ENCODE results near the gene SMYD3. TPM values are rescaled to one million over a fixed set of nuclear protein-coding genes. Genes with fewer than 3 reads are reported as not detected.

SMYD3 gene
- total RNA-seq, 1 donor from 2014 or later = 35.4 TPM

GRCh38 chr1:246417152-246417812 is 89.8 kb downstream of the SMYD3 start:
- no peak for DNase-seq (ENCODE audit: low spot score)
- peaks cover 8% of the 10 kb centered on the region for H3K36me3 Mint-ChIP-seq (ENCODE audit: low read depth, unreplicated experiment)
- H3K4me3 Mint-ChIP-seq (ENCODE audit: unreplicated experiment) = no peak overlapping the region
- peaks cover under 1% of the 10 kb centered on the region for H3K4me1 Mint-ChIP-seq (ENCODE audit: unreplicated experiment)
- H3K27ac Mint-ChIP-seq (ENCODE audit: unreplicated experiment) = no peak overlapping the region
- no peak for TF ChIP-seq CTCF (IDR thresholded peaks at IDR 0.05; ENCODE audit: unreplicated experiment)
- peaks cover 2% of the 10 kb centered on the region for H3K27me3 Mint-ChIP-seq (ENCODE audit: unreplicated experiment)
- H3K9me3 Mint-ChIP-seq (ENCODE audit: unreplicated experiment) = no peaks in the 10 kb centered on the region

GRCh38 chr1:246416261-246416660 is 90.8 kb downstream of the SMYD3 start:
- no peak overlapping the region for H3K4me3 Mint-ChIP-seq (ENCODE audit: unreplicated experiment)
- no peak for DNase-seq (ENCODE audit: low spot score)

GRCh38 chr1:246415028-246415427 is 92.1 kb downstream of the SMYD3 start:
- Mint-ChIP-seq H3K9me3 (ENCODE audit: unreplicated experiment) (no peaks in the 10 kb centered on the region), H3K4me1 (ENCODE audit: unreplicated experiment) (peaks cover 5% of the 10 kb centered on the region), H3K36me3 (ENCODE audit: low read depth, unreplicated experiment) (peaks cover 8% of the 10 kb centered on the region), H3K27ac (ENCODE audit: unreplicated experiment) (no peak overlapping the region), H3K4me3 (ENCODE audit: unreplicated experiment) (no peak overlapping the region), H3K27me3 (ENCODE audit: unreplicated experiment) (peaks cover 2% of the 10 kb centered on the region)
- no peak for DNase-seq (ENCODE audit: low spot score)
- TF ChIP-seq CTCF (IDR thresholded peaks at IDR 0.05; ENCODE audit: unreplicated experiment) = no peak

More at GRCh38 chr1:246416261-246416660, 90.8 kb downstream of the SMYD3 start:
- H3K36me3 Mint-ChIP-seq (ENCODE audit: low read depth, unreplicated experiment) = peaks cover 8% of the 10 kb centered on the region
- no peaks in the 10 kb centered on the region for H3K9me3 Mint-ChIP-seq (ENCODE audit: unreplicated experiment)
- peaks cover 2% of the 10 kb centered on the region for H3K27me3 Mint-ChIP-seq (ENCODE audit: unreplicated experiment)
- TF ChIP-seq CTCF (IDR thresholded peaks at IDR 0.05; ENCODE audit: unreplicated experiment) = no peak
- peaks cover 5% of the 10 kb centered on the region for H3K4me1 Mint-ChIP-seq (ENCODE audit: unreplicated experiment)
- H3K27ac Mint-ChIP-seq (ENCODE audit: unreplicated experiment) = no peak overlapping the region

- H3K27ac Mint-ChIP-seq (ENCODE audit: unreplicated experiment) = no peak overlapping the region
- peaks cover 2% of the 10 kb centered on the region for H3K27me3 Mint-ChIP-seq (ENCODE audit: unreplicated experiment)
- H3K36me3 Mint-ChIP-seq (ENCODE audit: low read depth, unreplicated experiment) = peaks cover 8% of the 10 kb centered on the region
- TF ChIP-seq CTCF (IDR thresholded peaks at IDR 0.05; ENCODE audit: unreplicated experiment) = no peak
- peaks cover 5% of the 10 kb centered on the region for H3K4me1 Mint-ChIP-seq (ENCODE audit: unreplicated experiment)
- no peak for DNase-seq (ENCODE audit: low spot score)
- H3K4me3 Mint-ChIP-seq (ENCODE audit: unreplicated experiment) = no peak overlapping the region
- H3K9me3 Mint-ChIP-seq (ENCODE audit: unreplicated experiment) = no peaks in the 10 kb centered on the region
Measured at GRCh38 chr1:246413430-246413829, 93.6 kb downstream of the SMYD3 start.

GRCh38 chr1:246404078-246404477 is 103.0 kb downstream of the SMYD3 start:
- no peaks in the 10 kb centered on the region for H3K4me1 Mint-ChIP-seq (ENCODE audit: unreplicated experiment)
- DNase-seq (ENCODE audit: low spot score) = no peak
- H3K9me3 Mint-ChIP-seq (ENCODE audit: unreplicated experiment) = no peaks in the 10 kb centered on the region
- no peak for TF ChIP-seq CTCF (IDR thresholded peaks at IDR 0.05; ENCODE audit: unreplicated experiment)
- H3K27me3 Mint-ChIP-seq (ENCODE audit: unreplicated experiment) = no peaks in the 10 kb centered on the region
- H3K27ac Mint-ChIP-seq (ENCODE audit: unreplicated experiment) = no peak overlapping the region
- H3K36me3 Mint-ChIP-seq (ENCODE audit: low read depth, unreplicated experiment) = no peaks in the 10 kb centered on the region
- no peak overlapping the region for H3K4me3 Mint-ChIP-seq (ENCODE audit: unreplicated experiment)

All from endothelial cell (in vitro differentiated cells).